Osteocyte (in vitro differentiated cells): ENCODE results near the gene GTPBP2. TPM values are rescaled to one million over a fixed set of nuclear protein-coding genes. Genes with fewer than 3 reads are reported as not detected.
"Not testable (repeated sequence)": the region's sequence is repeated elsewhere in the genome, so short reads cannot be mapped to it uniquely, and the experiment has no call there.

Source experiments
- DNase-seq: peaks from one replicate; pipeline ENCODE4 v3.0.0; 2021; ENCODE audit warnings: mixed read lengths; ENCODE audit not compliant: unreplicated experiment; ENCODE audit errors: extremely low spot score
- H3K27ac Mint-ChIP-seq: one replicate; pipeline ENCODE4 v1.8.0; 2021; ENCODE audit warnings: mild to moderate bottlenecking, mixed read lengths; ENCODE audit not compliant: unreplicated experiment
- H3K27me3 Mint-ChIP-seq: one replicate; pipeline ENCODE4 v1.8.0; 2021; ENCODE audit warnings: mixed read lengths; ENCODE audit not compliant: unreplicated experiment
- H3K36me3 Mint-ChIP-seq: one replicate; pipeline ENCODE4 v1.8.0; 2021; ENCODE audit warnings: mixed read lengths; ENCODE audit not compliant: unreplicated experiment
- H3K4me1 Mint-ChIP-seq: one replicate; pipeline ENCODE4 v1.8.0; 2021; ENCODE audit warnings: mixed read lengths; ENCODE audit not compliant: unreplicated experiment
- H3K4me3 Mint-ChIP-seq: one replicate; pipeline ENCODE4 v1.8.0; 2021; ENCODE audit warnings: mild to moderate bottlenecking, moderate library complexity, mixed read lengths; ENCODE audit not compliant: unreplicated experiment
- H3K9me3 Mint-ChIP-seq: one replicate; pipeline ENCODE4 v1.8.0; 2021; ENCODE audit warnings: mixed read lengths; ENCODE audit not compliant: unreplicated experiment
- CTCF ChIP-seq: fragments of 200-600 bp; sonication (generic); IDR thresholded peaks from 2 replicates; pipeline ENCODE4 v1.5.0; 2021; ENCODE audit warnings: antibody characterized with exemption, mild to moderate bottlenecking, moderate library complexity
- total RNA-seq: library from RNA; stranded (reverse); gene quantifications from 2 replicates; pipeline ENCODE4 v1.2.1, GENCODE V29; 2021

The GTPBP2 gene
- total RNA-seq, 1 donor from 2014 or later = 86.4 TPM

- Mint-ChIP-seq H3K27ac (no peak overlapping the region), H3K9me3 (no peaks in the 10 kb centered on the region), H3K36me3 (peaks cover 7% of the 10 kb centered on the region), H3K27me3 (no peaks in the 10 kb centered on the region), H3K4me1 (peaks cover 21% of the 10 kb centered on the region), H3K4me3 (peak overlapping the region; percentile 22)
- TF ChIP-seq CTCF = peak; percentile 97
- DNase-seq = peak; percentile 94
Observed at GRCh38 chr6:43667245-43668150, 38.4 kb upstream of the GTPBP2 start.

GRCh38 chr6:43666196-43666920 is 37.3 kb upstream of the GTPBP2 start:
- Mint-ChIP-seq H3K27ac (no peak overlapping the region), H3K4me3 (no peak overlapping the region)

GRCh38 chr6:43665376-43665775 is 36.3 kb upstream of the GTPBP2 start:
- H3K9me3 Mint-ChIP-seq = no peaks in the 10 kb centered on the region
- no peak overlapping the region for H3K4me3 Mint-ChIP-seq
- peaks cover 2% of the 10 kb centered on the region for H3K36me3 Mint-ChIP-seq
- DNase-seq = no peak
- no peak overlapping the region for H3K27ac Mint-ChIP-seq
- no peaks in the 10 kb centered on the region for H3K27me3 Mint-ChIP-seq
- TF ChIP-seq CTCF = no peak
- H3K4me1 Mint-ChIP-seq = peaks cover 21% of the 10 kb centered on the region

More at GRCh38 chr6:43666196-43666920, 37.3 kb upstream of the GTPBP2 start:
- H3K9me3 Mint-ChIP-seq = no peaks in the 10 kb centered on the region
- no peak for DNase-seq
- no peaks in the 10 kb centered on the region for H3K27me3 Mint-ChIP-seq
- peaks cover 21% of the 10 kb centered on the region for H3K4me1 Mint-ChIP-seq
- H3K36me3 Mint-ChIP-seq = peaks cover 3% of the 10 kb centered on the region
- TF ChIP-seq CTCF = no peak

- H3K27me3 Mint-ChIP-seq, H3K9me3 Mint-ChIP-seq, H3K4me3 Mint-ChIP-seq, H3K36me3 Mint-ChIP-seq, DNase-seq, H3K4me1 Mint-ChIP-seq, H3K27ac Mint-ChIP-seq: not testable (repeated sequence)
Observed at GRCh38 chr6:43662948-43663347, 33.9 kb upstream of the GTPBP2 start.

- Mint-ChIP-seq H3K36me3 (peaks cover 2% of the 10 kb centered on the region), H3K27ac (no peak overlapping the region), H3K4me1 (no peaks in the 10 kb centered on the region), H3K9me3 (no peaks in the 10 kb centered on the region), H3K27me3 (no peaks in the 10 kb centered on the region), H3K4me3 (no peak overlapping the region)
- no peak for DNase-seq
- no peak for TF ChIP-seq CTCF
Observed at GRCh38 chr6:43658161-43658560, 29.1 kb upstream of the GTPBP2 start.
